HG03520 (cell line): ENCODE measurements around the gene DDX39A.
"Not testable (repeated sequence)": the region's sequence is repeated elsewhere in the genome, so short reads cannot be mapped to it uniquely, and the experiment has no call there.

ENCODE experiments used
- ATAC-seq: cut with Tn5 transposase; IDR thresholded peaks from one replicate; pipeline ENCODE4 v1.9.1; 2021; ENCODE audit warnings: mild to moderate bottlenecking, moderate library complexity; ENCODE audit not compliant: unreplicated experiment

DDX39A gene

GRCh38 chr19:14391156-14391821, 27.9 kb downstream of the DDX39A start:
- ATAC-seq: no peak

GRCh38 chr19:14390548-14390947, 28.6 kb downstream of the DDX39A start:
- no peak for ATAC-seq

- no peak for ATAC-seq
These were observed 33.6 kb downstream of the DDX39A start for GRCh38 chr19:14385492-14385891.

GRCh38 chr19:14383661-14384555, 35.2 kb downstream of the DDX39A start:
- no peak for ATAC-seq

- no peak for ATAC-seq
These were observed 37.3 kb downstream of the DDX39A start for GRCh38 chr19:14381689-14382474.

GRCh38 chr19:14379294-14380065, 39.7 kb downstream of the DDX39A start:
- no peak for ATAC-seq

GRCh38 chr19:14378890-14379289, 40.3 kb downstream of the DDX39A start:
- ATAC-seq: no peak

GRCh38 chr19:14377883-14378328, 41.2 kb downstream of the DDX39A start:
- no peak for ATAC-seq

GRCh38 chr19:14375582-14376291, 43.4 kb downstream of the DDX39A start:
- ATAC-seq: no peak

- ATAC-seq: no peak
These were observed 44.0 kb downstream of the DDX39A start for GRCh38 chr19:14375055-14375581.

GRCh38 chr19:14374313-14374712, 44.8 kb downstream of the DDX39A start:
- not testable (repeated sequence) for ATAC-seq

- ATAC-seq: not testable (repeated sequence)
These were observed 46.6 kb downstream of the DDX39A start for GRCh38 chr19:14372384-14373077.

GRCh38 chr19:14371301-14371821, 47.8 kb downstream of the DDX39A start:
- ATAC-seq: no peak

- ATAC-seq: no peak
These were observed 48.2 kb downstream of the DDX39A start for GRCh38 chr19:14370940-14371280.

GRCh38 chr19:14370169-14370939, 48.8 kb downstream of the DDX39A start:
- no peak for ATAC-seq

GRCh38 chr19:14369399-14370168, 49.6 kb downstream of the DDX39A start:
- no peak for ATAC-seq

GRCh38 chr19:14368011-14368513, 51.1 kb downstream of the DDX39A start:
- no peak for ATAC-seq
